H9 (cell line): ENCODE measurements around the gene RXYLT1. TPM values are rescaled to one million over a fixed set of nuclear protein-coding genes. Genes with fewer than 3 reads are reported as not detected.

ENCODE experiments used
- DNase-seq: peaks from one replicate; pipeline ENCODE4 v3.0.0-alpha.2; 2017
- H2AFZ ChIP-seq: one replicate; pipeline ENCODE4 v1.6.1; 2013; ENCODE audit warnings: mild to moderate bottlenecking, low read length, control low read depth, moderate library complexity
- H2AK5ac ChIP-seq: 2 replicates; pipeline ENCODE4 v1.6.1; 2013; ENCODE audit warnings: low read length, control low read depth, mixed read lengths; ENCODE audit not compliant: insufficient read length
- H2BK120ac ChIP-seq: one replicate; pipeline ENCODE4 v1.6.1; 2013; ENCODE audit warnings: low read depth, mild to moderate bottlenecking, low read length, control low read depth, inconsistent platforms; ENCODE audit not compliant: poor library complexity, severe bottlenecking
- H2BK12ac ChIP-seq: 2 replicates; pipeline ENCODE4 v1.6.1; 2013; ENCODE audit warnings: low read length, control low read depth, mixed read lengths, low read depth; ENCODE audit not compliant: insufficient read length
- H2BK15ac ChIP-seq: 2 replicates; pipeline ENCODE4 v1.6.1; 2013; ENCODE audit warnings: low read depth, low read length, control low read depth
- H2BK20ac ChIP-seq: one replicate; pipeline ENCODE4 v1.6.1; 2013; ENCODE audit warnings: low read depth, mild to moderate bottlenecking, low read length, control low read depth, inconsistent platforms; ENCODE audit not compliant: poor library complexity, severe bottlenecking
- H2BK5ac ChIP-seq: 2 replicates; pipeline ENCODE4 v1.6.1; 2013; ENCODE audit warnings: low read length, control low read depth, mixed read lengths; ENCODE audit not compliant: insufficient read length
- H3K14ac ChIP-seq: 2 replicates; pipeline ENCODE4 v1.6.1; 2013; ENCODE audit warnings: low read length, control low read depth; ENCODE audit not compliant: insufficient read depth
- H3K18ac ChIP-seq: 2 replicates; pipeline ENCODE4 v1.6.1; 2013; ENCODE audit warnings: low read depth, mild to moderate bottlenecking, mixed read lengths, low read length, control low read depth; ENCODE audit not compliant: insufficient read length
- H3K23ac ChIP-seq: 2 replicates; pipeline ENCODE4 v1.6.1; 2013; ENCODE audit warnings: low read length, control low read depth, mixed read lengths, low read depth; ENCODE audit not compliant: insufficient read length
- H3K23me2 ChIP-seq: 2 replicates; pipeline ENCODE4 v1.6.1; 2013; ENCODE audit warnings: low read depth, mild to moderate bottlenecking, mixed read lengths, low read length, control low read depth; ENCODE audit not compliant: insufficient read length, poor library complexity, severe bottlenecking
- H3K27ac ChIP-seq: 2 replicates; pipeline ENCODE4 v1.5.1; 2013; ENCODE audit warnings: low read length, control low read depth, mixed read lengths, low read depth; ENCODE audit not compliant: insufficient read length
- H3K27me3 ChIP-seq: 2 replicates; pipeline ENCODE4 v1.6.1; 2013; ENCODE audit warnings: low read length, control low read depth, inconsistent platforms; ENCODE audit not compliant: insufficient read depth
- H3K4ac ChIP-seq: 2 replicates; pipeline ENCODE4 v1.6.1; 2013; ENCODE audit warnings: low read depth, mild to moderate bottlenecking, control low read depth, inconsistent platforms, low read length, moderate library complexity
- H3K4me1 ChIP-seq: 2 replicates; pipeline ENCODE4 v1.6.1; 2013; ENCODE audit warnings: low read length, control low read depth, inconsistent platforms; ENCODE audit not compliant: insufficient read depth
- H3K4me2 ChIP-seq: 2 replicates; pipeline ENCODE4 v1.6.1; 2013; ENCODE audit warnings: low read length, control low read depth, mixed read lengths; ENCODE audit not compliant: insufficient read length, insufficient read depth
- H3K56ac ChIP-seq: 2 replicates; pipeline ENCODE4 v1.6.1; 2013; ENCODE audit warnings: low read depth, mild to moderate bottlenecking, mixed read lengths, low read length, control low read depth; ENCODE audit not compliant: insufficient read length
- H3K79me1 ChIP-seq: 2 replicates; pipeline ENCODE4 v1.6.1; 2013; ENCODE audit warnings: low read depth, mild to moderate bottlenecking, moderate library complexity, low read length, control low read depth, inconsistent platforms; ENCODE audit not compliant: insufficient read depth, poor library complexity, severe bottlenecking
- H3K79me2 ChIP-seq: 2 replicates; pipeline ENCODE4 v1.6.1; 2013; ENCODE audit warnings: low read length, control low read depth, inconsistent platforms; ENCODE audit not compliant: insufficient read depth
- H3K9ac ChIP-seq: 2 replicates; pipeline ENCODE4 v1.6.1; 2013; ENCODE audit warnings: low read length, control low read depth, mixed read lengths; ENCODE audit not compliant: insufficient read length; ENCODE audit errors: extremely low read depth
- H3K9me3 ChIP-seq: one replicate; pipeline ENCODE4 v1.6.1; 2013; ENCODE audit warnings: low read depth, low read length, inconsistent platforms; ENCODE audit not compliant: control insufficient read depth
- H3T11ph ChIP-seq: one replicate; pipeline ENCODE4 v1.6.1; 2013; ENCODE audit warnings: mild to moderate bottlenecking, low read length, control low read depth, inconsistent platforms
- H4K20me1 ChIP-seq: one replicate; pipeline ENCODE4 v1.6.1; 2013; ENCODE audit not compliant: control insufficient read depth, insufficient read length, insufficient read depth
- H4K5ac ChIP-seq: 2 replicates; pipeline ENCODE4 v1.6.1; 2013; ENCODE audit warnings: low read depth, mild to moderate bottlenecking, mixed read lengths, low read length, control low read depth; ENCODE audit not compliant: insufficient read length
- H4K8ac ChIP-seq: replicated peaks from 2 replicates; pipeline ENCODE4 v1.6.1; 2013; ENCODE audit warnings: low read length, control low read depth, mixed read lengths, low read depth; ENCODE audit not compliant: insufficient read length
- H4K91ac ChIP-seq: 2 replicates; pipeline ENCODE4 v1.6.1; 2013; ENCODE audit warnings: low read depth, mild to moderate bottlenecking, moderate library complexity, mixed read lengths, low read length, control low read depth; ENCODE audit not compliant: insufficient read length
- H3K27ac Mint-ChIP-seq, 3 experiments: 2 replicates in 2 of 3; 3 replicates in 1 of 3; pipeline ENCODE4 v1.8.0; 2020 to 2021; ENCODE audit warnings: mixed read lengths in 3 of 3, mild to moderate bottlenecking in 1 of 3, moderate library complexity in 1 of 3
- H3K27me3 Mint-ChIP-seq: 2 replicates; pipeline ENCODE4 v1.8.0; 2021; ENCODE audit warnings: low read depth, mild to moderate bottlenecking, moderate library complexity, mixed read lengths
- H3K36me3 Mint-ChIP-seq, 3 experiments: 2 replicates in 2 of 3; 3 replicates in 1 of 3; pipeline ENCODE4 v1.8.0; 2020 to 2021; ENCODE audit warnings: low read depth in 3 of 3, mixed read lengths in 3 of 3; ENCODE audit not compliant: insufficient read depth in 1 of 3
- H3K4me1 Mint-ChIP-seq, 2 experiments: 2 replicates each; pipeline ENCODE4 v1.8.0; 2020; ENCODE audit warnings: mixed read lengths in 2 of 2
- H3K4me3 Mint-ChIP-seq, 2 experiments: 2 replicates in 1 of 2; 3 replicates in 1 of 2; pipeline ENCODE4 v1.8.0; 2020 to 2021; ENCODE audit warnings: mild to moderate bottlenecking in 2 of 2, mixed read lengths in 2 of 2, moderate library complexity in 1 of 2
- H3K9me3 Mint-ChIP-seq, 2 experiments: 2 replicates in 1 of 2; 3 replicates in 1 of 2; pipeline ENCODE4 v1.8.0; 2020; ENCODE audit warnings: mild to moderate bottlenecking in 2 of 2, mixed read lengths in 2 of 2, moderate library complexity in 1 of 2
- WGBS: extraction: QIAGEN DNeasy Blood & Tissue Kit; methylation state at CpG from one replicate; pipeline ENCODE4 v1.1.7; 2013; ENCODE audit warnings: missing lambda C conversion rate, low lambda C conversion rate, mixed read lengths; ENCODE audit not compliant: insufficient read length; ENCODE audit errors: extremely low coverage; 5-methylcytosine and 5-hydroxymethylcytosine counted together
- total RNA-seq: library from RNA; stranded (reverse); gene quantifications from 2 replicates; pipeline ENCODE4 v1.2.1, GENCODE V29; 2021
- TF ChIP-seq, protein P1 (sequence below): fragments of 200-600 bp; sonication (generic); conservative IDR thresholded peaks from 3 replicates; pipeline ENCODE4 v1.8.0; 2021; ENCODE audit warnings: antibody characterized with exemption, mild to moderate bottlenecking

The RXYLT1 gene
- total RNA-seq, 1 experiment from 2014 or later: 10.1 TPM

DNA sequence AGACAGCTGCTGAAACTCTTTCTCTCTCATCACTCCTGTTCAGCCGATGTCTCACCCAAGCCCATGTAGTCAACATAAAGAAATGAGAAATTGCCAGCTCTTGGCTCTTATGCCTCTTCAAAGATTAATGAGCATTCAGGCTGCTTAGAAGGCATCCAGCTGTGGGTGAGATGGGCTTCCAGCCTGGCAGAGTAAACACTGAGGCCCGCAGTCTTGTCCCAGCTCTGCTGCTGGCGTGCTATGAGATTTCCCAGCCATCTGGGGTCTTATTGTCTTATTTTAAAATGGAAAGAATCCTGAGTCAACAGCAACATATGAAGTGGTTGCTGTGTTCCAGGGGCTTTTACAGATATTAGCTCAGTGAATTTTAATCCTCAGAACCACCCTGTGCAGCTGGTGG lies 12.6 kb downstream of the RXYLT1 start:
- H3K23ac ChIP-seq: no peak overlapping the region
- WGBS: no CpG with 5 or more reads among the region's 3 CpGs

More for the DNA sequence above, 12.6 kb downstream of the RXYLT1 start:
- no peak overlapping the region for H2BK12ac ChIP-seq
- no peaks in the 10 kb centered on the region for H3K27me3 ChIP-seq
- no peak overlapping the region for H4K5ac ChIP-seq
- no peak overlapping the region for H2BK120ac ChIP-seq
- H3K9me3 ChIP-seq: no peaks in the 10 kb centered on the region
- H3K27ac ChIP-seq: no peak overlapping the region
- no peaks in the 10 kb centered on the region for H4K20me1 ChIP-seq
- Mint-ChIP-seq H3K36me3 (peaks cover 8 to 26% (median 13%) of the 10 kb centered on the region in 3 experiments; a peak in 6 of 7 replicates), H3K27ac (no peak overlapping the region), H3K4me3 (no peak overlapping the region), H3K9me3 (no peaks in the 10 kb centered on the region), H3K4me1 (peaks cover 3 to 6% of the 10 kb centered on the region in 2 experiments), H3K27me3 (no peaks in the 10 kb centered on the region)
- DNase-seq: no peak
- TF ChIP-seq, protein P1, sequence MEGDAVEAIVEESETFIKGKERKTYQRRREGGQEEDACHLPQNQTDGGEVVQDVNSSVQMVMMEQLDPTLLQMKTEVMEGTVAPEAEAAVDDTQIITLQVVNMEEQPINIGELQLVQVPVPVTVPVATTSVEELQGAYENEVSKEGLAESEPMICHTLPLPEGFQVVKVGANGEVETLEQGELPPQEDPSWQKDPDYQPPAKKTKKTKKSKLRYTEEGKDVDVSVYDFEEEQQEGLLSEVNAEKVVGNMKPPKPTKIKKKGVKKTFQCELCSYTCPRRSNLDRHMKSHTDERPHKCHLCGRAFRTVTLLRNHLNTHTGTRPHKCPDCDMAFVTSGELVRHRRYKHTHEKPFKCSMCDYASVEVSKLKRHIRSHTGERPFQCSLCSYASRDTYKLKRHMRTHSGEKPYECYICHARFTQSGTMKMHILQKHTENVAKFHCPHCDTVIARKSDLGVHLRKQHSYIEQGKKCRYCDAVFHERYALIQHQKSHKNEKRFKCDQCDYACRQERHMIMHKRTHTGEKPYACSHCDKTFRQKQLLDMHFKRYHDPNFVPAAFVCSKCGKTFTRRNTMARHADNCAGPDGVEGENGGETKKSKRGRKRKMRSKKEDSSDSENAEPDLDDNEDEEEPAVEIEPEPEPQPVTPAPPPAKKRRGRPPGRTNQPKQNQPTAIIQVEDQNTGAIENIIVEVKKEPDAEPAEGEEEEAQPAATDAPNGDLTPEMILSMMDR: no peak
- no peak overlapping the region for H3K4ac ChIP-seq
- H2BK20ac ChIP-seq: no peak overlapping the region
- no peak overlapping the region for H3K14ac ChIP-seq
- no peak overlapping the region for H3K18ac ChIP-seq
- no peaks in the 10 kb centered on the region for H3K79me2 ChIP-seq
- H3K4me1 ChIP-seq: no peaks in the 10 kb centered on the region
- no peaks in the 10 kb centered on the region for H3K23me2 ChIP-seq
- H3K56ac ChIP-seq: no peak overlapping the region
- H3K9ac ChIP-seq: no peak overlapping the region
- H2AFZ ChIP-seq: no peak overlapping the region
- no peaks in the 10 kb centered on the region for H3K79me1 ChIP-seq
- H4K91ac ChIP-seq: no peak overlapping the region
- H3K4me2 ChIP-seq: no peak overlapping the region
- H2BK15ac ChIP-seq: no peak overlapping the region
- no peak overlapping the region for H2BK5ac ChIP-seq
- H3T11ph ChIP-seq: no peak overlapping the region
- H4K8ac ChIP-seq: no peak overlapping the region
- no peak overlapping the region for H2AK5ac ChIP-seq
